Neural progenitor cell (in vitro differentiated cells): ENCODE data around the gene SAP30L.

Source experiments
- CTCF ChIP-seq: fragments of 200-600 bp; sonication (generic); IDR thresholded peaks from 2 replicates; pipeline ENCODE4 v1.5.1; 2017; ENCODE audit warnings: antibody characterized with exemption, mild to moderate bottlenecking
- EZH2 ChIP-seq: fragments of 200-600 bp; sonication (generic); IDR thresholded peaks from 2 replicates; pipeline ENCODE4 v1.6.1; 2017; ENCODE audit warnings: antibody characterized with exemption, mild to moderate bottlenecking, moderate library complexity

GRCh38 chr5:154410008-154410407, 35.8 kb upstream of the SAP30L start:
- TF ChIP-seq CTCF (no peak), EZH2 (no peak)
